Left colon (tissue), 2 donors: Measurements from ENCODE around the gene PDCD2L. TPM values are rescaled to one million over a fixed set of nuclear protein-coding genes. Genes with fewer than 3 reads are reported as not detected.
A peak's percentile ranks its signal among the peaks of the same experiment; 100 is the strongest.
"Not testable (repeated sequence)": the region's sequence is repeated elsewhere in the genome, so short reads cannot be mapped to it uniquely, and the experiment has no call there.

ENCODE experiments used
- ATAC-seq: fragments of 200-7000 bp; cut with Tn5 transposase; one replicate; pipeline ENCODE4 v1.9.1; 2020; ENCODE audit warnings: mild to moderate bottlenecking, moderate library complexity
- DNase-seq, 2 donors: peaks; one replicate each; pipeline ENCODE4 v3.0.0-alpha.2; 2020
- intact Hi-C, 2 donors: fragments of 100-400 bp; cut with DNase I in 1 of 2; cut with micrococcal nuclease in 1 of 2; formaldehyde crosslinking; loops; one replicate each; pipeline versions ENCODE4 v1.11.2 to v1.14.0; 2022; cut with DNase I, micrococcal nuclease
- total RNA-seq, 2 donors: library from RNA; stranded (reverse); fragmentation: NEBNext Ultra II Directional; extraction: Animal tissue kit (Norgen Biotek cat#: 25700); gene quantifications; one replicate each; pipeline ENCODE4 v1.2.1, GENCODE V29; 2021
- donor health status: DM: no; HTN: no; CAD: no.
- donor health status: DM: yes; HTN: yes; CAD: no.

PDCD2L gene
- total RNA-seq, 2 donors from 2014 or later, result 4.3 to 6.3 TPM

GRCh38 chr19:34455783-34456480 lies 51.7 kb downstream of the PDCD2L start:
- ATAC-seq, intact Hi-C loops, DNase-seq: not testable (repeated sequence)

DNA sequence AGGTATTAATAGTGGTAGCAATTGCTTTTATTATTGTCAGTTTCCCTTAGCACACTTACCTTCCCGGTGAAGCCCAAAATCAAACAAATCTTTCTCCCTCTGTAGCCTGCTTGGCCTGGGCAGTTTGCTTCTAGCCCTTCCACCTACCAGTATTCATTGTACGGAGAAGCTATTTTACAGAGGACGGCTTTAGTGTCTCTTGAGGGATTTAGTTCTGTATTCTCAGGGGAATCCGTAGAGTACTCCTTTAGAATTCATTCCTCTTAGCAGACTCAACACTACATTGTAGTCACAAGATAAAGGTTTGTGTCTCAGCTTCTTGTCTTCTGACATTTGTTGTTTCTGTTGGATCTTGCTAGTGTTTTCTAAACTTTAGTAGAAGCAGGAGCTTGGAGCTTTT lies 53.2 kb downstream of the PDCD2L start:
- DNase-seq, result no peak
- intact Hi-C loops, result no loop called here

GRCh38 chr19:34458677-34459076 lies 54.5 kb downstream of the PDCD2L start:
- DNase-seq, result no peak
- intact Hi-C loops, result no loop called here
- no peak for ATAC-seq

More for the DNA sequence above, 53.2 kb downstream of the PDCD2L start:
- no peak for ATAC-seq

DNA sequence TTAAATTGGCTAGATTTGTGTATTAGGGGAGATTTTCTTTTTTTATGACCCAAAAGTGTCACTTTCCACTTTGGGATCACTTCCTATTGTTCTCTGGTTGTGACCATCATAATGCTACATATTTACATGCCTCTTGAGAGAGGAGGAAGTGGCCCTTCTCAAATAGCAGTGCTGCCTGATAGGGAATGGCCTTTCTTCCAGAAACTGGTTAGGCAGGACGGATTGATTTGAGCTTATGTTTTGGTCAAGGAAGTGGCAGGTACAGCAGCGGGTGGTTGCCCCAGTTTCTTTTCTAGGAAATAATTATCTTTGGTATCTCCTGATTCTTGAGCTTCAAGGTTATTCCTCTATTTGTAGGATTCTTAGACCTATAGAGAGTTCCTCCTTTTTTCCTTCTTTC lies 55.4 kb downstream of the PDCD2L start:
- intact Hi-C loops, result no loop called here
- peak; percentile 67 for ATAC-seq
- no peak for DNase-seq

- ATAC-seq (no peak), DNase-seq (no peak)
- intact Hi-C loops, result no loop called here
Observed at GRCh38 chr19:34461375-34462100, 57.3 kb downstream of the PDCD2L start.

DNA sequence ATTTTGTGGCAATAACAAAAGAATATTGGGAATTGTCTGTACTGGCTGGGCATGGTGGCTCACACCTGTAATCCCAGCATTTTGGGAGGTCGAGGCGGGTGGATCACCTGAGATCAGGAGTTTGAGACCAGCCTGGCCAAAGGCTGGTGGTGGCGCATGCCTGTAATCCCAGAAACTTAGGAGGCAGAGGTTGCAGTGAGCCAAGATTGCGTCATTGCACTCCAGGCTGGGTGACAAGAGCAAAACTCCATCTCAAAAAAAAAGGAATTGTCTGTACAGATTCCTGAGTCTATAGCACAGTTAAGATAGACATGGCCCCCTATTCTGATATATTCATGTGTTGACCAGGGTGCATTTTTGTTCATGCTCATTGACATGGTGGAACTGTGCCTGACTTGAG lies 60.6 kb downstream of the PDCD2L start:
- ATAC-seq, DNase-seq, intact Hi-C loops: not testable (repeated sequence)

GRCh38 chr19:34468409-34468808 lies 64.2 kb downstream of the PDCD2L start:
- intact Hi-C loops, result no loop called here
- no peak for ATAC-seq
- no peak for DNase-seq

- ATAC-seq, intact Hi-C loops: not testable (repeated sequence)
Observed at GRCh38 chr19:34469026-34469425, 64.8 kb downstream of the PDCD2L start.

GRCh38 chr19:34471906-34472700 lies 67.9 kb downstream of the PDCD2L start:
- ATAC-seq, result no peak
- intact Hi-C loops, result no loop called here
- DNase-seq, result no peak

More at GRCh38 chr19:34469026-34469425, 64.8 kb downstream of the PDCD2L start:
- not testable (repeated sequence) for DNase-seq

DNA sequence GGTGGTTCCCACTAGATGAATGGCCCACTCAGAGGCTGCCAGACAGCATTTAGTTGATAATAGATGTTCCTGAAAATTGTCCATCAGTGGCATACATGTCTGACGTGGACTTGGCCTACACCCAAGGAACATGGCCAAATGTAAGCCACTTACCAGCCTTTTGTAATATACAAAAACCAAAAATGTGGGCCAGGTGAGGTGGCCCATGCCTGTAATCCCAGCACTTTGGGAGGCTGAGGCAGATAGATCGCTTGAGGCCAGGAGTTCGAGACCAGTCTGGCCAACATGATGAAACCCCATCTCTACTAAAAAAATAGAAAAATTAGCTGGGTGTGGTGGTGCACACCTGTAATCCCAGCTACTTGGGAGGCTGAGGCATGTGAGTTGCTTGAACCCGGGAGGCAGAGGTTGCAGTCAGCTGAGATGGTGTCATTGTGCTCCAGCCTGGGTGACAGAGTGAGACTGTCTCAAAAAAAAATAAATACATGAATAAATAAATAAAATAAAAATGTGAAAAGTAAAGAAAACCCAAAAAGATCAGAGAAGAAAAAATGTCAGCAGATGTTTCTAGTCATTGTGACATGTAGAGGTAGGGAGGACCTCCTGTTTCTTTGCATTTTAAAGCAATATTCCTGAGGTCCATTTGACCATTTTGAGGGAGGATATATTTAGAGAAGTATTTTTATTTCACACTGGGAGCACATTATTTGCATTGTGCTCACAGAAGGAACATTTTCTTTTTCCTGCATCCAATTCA lies 70.2 kb downstream of the PDCD2L start:
- ATAC-seq, result no peak
- DNase-seq, result no peak
- intact Hi-C loops, result no loop called here

DNA sequence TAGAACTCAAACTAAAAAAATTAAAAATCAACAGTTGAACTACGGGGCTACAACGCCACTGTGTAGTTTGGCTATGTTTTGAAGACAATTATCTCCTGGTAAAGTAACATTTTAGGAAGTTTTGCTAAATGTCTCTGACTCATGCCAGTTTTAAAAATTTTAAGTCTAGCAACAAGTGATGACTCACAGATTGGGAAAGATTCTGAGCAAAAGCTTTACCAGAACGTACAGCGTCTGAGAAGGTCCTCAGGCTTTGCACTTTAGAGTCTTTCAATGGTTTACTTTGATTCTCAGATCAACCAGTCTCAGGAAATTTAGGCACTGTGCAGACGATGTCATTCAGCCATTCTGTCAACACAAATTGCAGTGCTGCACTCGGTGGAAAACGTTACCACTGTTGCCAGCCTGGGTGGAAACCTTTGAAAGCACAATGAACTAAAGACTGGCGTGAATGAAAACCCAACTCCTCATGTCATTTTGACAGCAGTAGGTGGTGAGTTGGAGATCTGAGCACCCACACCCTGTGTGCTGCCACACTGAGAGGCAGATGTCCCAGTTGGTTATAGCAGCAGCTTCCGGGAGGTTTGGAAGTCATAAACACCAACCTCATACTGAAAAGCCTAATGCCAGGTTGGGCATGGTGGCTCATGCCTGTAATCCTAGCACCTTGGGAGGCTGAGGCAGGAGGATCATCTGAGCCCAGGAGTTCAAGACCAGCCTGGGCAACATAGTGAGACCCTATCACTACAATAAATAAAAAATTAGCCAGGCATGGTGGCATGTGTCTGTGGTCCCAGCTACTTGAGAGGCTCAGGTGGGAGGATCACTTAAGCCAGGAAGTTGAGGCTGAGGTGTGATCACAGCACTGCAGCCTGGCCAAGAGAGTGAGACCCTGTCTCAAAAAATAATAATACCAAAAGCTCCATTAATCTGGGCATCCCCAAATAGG lies 71.1 kb downstream of the PDCD2L start:
- intact Hi-C loops, result no loop called here
- no peak for ATAC-seq
- no peak for DNase-seq

Other genes starting within 250 kb of the PDCD2L start
- 10 to 100 TPM; 78.2 to 79.0 TPM for gene LSM14A, start 231.9 kb upstream of the PDCD2L start, total RNA-seq
- 10 to 100 TPM; 19.6 to 22.0 TPM for gene GARRE1, start 149.8 kb upstream of the PDCD2L start, total RNA-seq
- gene GPI, start 39.2 kb upstream of the PDCD2L start, total RNA-seq, result 100 to 1,000 TPM; 265 to 364 TPM
- gene UBA2, start 24.0 kb downstream of the PDCD2L start, total RNA-seq, result 10 to 100 TPM; 42.8 to 47.4 TPM
- gene WTIP, start 77.4 kb downstream of the PDCD2L start, total RNA-seq, result 1 to 10 TPM; 1.6 to 3.4 TPM